HG03025 (cell line): ENCODE measurements around the gene LMNA.
"Not testable (repeated sequence)": the region's sequence is repeated elsewhere in the genome, so short reads cannot be mapped to it uniquely, and the experiment has no call there.

Experiments
- ATAC-seq: cut with Tn5 transposase; IDR thresholded peaks from one replicate; pipeline ENCODE4 v1.9.1; 2021; ENCODE audit warnings: mild to moderate bottlenecking, moderate library complexity; ENCODE audit not compliant: unreplicated experiment, low FRiP score

LMNA gene

DNA sequence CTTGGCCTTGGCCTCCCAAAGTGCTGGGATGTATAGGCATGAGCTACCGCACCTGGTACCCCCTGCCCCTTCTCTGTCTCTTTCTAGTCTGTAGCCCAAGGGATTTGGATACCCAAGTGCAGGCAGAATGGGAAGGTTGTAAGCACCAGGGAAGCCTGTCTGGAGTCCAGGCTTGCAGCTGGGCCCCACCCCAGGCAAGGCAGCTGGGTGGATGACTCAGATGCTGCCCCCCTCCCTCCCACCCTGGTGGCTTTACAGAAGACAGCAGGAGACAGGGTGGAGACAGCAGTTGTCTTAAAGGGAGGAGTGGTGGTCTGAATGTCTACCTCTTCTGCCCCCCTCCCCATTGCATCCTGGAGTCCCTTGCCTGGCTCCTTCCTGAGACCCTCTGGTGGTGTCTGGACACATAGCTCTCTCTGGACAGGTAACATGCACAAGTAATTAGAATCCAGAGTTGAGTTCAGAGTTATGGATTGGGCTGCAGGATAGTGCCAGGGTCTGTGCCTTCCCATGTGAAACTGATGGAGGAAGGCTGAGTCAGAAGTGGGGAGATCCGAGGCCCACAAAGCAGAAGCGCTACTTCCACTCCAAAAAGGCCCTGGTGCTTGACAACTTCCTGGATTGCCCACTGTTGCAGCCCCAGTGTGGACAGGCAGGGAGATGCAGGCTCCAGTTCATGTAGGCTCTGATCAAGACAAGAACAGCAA, 5.1 kb downstream of the LMNA start:
- ATAC-seq = no peak

DNA sequence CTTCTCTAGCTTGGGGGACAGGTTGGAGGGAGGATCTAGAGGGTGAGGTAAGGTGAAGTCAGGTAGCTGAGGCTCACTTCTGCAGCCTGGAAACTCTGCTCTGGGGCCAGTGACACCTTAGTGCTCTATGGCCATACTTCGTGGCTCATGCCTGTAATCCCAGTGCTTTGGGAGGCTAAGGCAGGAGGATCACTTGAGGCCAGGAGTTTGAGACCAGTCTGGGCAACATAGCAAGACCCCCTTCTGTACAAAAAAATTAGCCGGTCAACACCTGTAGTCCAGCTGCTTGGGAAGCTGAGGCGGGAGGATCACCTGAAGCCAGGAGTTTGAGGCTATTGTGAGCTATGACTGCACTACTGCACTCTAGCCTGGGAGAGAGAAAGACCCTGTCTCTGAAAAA, 5.8 kb downstream of the LMNA start:
- ATAC-seq = no peak

DNA sequence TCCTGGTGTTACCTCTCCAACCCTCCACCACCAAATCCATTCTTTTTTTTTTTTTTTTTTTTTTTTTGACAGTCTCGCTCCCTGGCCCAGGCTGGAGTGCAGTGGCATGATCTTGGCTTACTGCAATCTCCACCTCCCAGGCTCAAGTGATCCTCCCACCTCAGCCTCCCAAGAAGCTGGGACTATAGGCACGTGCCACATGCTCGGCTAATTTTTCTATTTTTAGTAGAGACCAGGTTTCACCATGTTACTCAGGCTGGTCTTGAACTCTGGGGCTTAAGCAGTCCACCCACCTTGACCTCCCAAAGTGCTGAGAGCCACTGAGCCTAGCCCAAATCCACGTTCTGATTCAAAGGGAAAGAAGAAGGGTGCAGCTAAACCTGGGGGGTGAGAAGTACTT, 6.5 kb downstream of the LMNA start:
- not testable (repeated sequence) for ATAC-seq

DNA sequence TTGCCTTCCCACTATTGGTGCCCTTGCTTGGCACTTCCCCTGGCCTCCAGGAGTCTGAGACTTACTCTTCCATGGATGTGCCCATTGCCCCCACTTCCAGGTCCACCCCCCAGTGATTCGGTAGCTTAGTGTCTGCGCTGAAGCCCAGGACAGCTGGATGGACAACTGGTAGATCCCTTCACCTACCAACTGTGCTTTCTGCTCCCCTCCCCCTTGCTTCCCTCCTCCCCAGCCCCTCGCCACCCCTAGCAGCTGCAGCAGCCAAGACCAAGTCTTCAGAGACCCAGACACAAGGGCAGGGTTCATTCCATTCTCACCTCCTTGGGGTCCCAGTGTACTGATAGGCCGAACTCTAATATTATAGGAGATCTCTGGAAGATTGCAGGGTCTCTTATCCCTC, 6.9 kb downstream of the LMNA start:
- no peak for ATAC-seq

GRCh38 chr1:156122086-156122485, 7.6 kb downstream of the LMNA start:
- ATAC-seq = no peak

DNA sequence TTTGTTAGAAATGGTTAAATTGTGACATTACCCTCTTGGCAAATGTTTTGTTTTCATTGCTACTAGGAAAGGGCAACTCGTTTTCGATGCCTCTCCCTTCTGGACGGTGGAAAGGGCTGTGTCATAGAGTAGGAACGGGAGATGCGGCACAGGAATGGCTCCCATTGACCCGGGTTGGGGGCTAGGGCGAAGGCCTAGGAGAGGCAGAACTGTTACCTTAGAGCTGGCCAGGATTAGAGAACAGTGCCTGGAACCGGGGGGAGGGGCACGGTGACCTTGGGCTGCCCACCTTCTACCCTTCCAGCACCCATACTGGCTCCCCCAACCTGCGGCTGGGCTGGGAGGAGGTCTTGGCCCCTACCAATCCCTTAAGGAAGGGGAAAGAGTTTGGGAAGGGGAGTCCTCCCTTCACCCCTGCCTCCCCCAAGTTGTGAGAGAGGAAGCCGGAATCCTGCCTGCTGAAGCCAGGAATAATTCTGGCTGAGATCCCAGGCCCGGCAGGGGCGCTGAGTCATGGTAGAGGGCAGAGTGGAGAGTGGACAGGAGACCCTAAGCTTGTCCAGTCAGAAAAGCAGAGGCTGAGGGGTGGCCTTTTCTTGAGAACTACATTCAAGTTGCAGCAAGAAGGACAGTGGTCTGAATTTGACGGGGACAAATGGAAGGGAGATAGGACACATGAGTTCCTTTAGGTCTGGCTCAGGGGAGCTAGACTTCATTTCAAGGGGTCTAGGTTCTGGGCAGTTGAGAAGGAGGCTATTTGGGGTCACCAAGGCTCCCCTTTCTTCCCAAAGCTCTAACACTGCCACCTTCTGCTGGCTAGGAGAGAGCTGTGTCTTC, 8.2 kb downstream of the LMNA start:
- ATAC-seq = no peak

- no peak for ATAC-seq
Measured at GRCh38 chr1:156123356-156124196, 9.1 kb downstream of the LMNA start.

- ATAC-seq = no peak
Measured at GRCh38 chr1:156124557-156125483, 10.3 kb downstream of the LMNA start.

- not testable (repeated sequence) for ATAC-seq
Measured at GRCh38 chr1:156125544-156125943, 11.0 kb downstream of the LMNA start.

DNA sequence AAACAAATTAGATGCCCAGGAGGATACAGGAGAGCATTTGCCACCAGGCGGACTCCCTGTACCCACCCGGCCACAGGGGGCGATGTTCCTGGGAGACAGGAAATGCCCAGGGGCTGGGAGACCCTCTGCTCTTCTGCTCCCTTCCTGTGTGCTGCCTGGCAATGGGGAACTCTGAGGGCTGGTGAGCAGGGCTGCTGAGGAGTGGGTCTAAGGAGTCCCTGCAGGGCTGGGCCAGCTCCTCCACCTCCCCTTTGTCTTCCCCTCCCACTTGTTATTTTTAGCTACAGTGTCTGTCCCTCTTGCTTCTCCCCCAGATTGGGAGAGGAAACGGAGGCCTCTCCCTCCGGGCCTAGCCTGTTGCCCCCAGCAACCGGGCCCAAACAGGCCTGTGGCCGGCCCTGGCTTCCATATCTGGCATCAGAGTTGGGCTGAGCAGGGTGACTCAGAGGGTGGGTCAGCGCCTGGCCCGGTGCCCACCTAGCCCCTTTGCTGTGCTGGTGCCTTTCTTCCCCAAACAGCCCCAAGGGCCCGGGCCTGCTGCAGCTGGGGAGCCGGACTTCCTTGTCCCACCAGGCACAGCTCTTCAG, 11.6 kb downstream of the LMNA start:
- ATAC-seq = no peak

GRCh38 chr1:156126630-156127534, 12.4 kb downstream of the LMNA start:
- ATAC-seq = no peak

DNA sequence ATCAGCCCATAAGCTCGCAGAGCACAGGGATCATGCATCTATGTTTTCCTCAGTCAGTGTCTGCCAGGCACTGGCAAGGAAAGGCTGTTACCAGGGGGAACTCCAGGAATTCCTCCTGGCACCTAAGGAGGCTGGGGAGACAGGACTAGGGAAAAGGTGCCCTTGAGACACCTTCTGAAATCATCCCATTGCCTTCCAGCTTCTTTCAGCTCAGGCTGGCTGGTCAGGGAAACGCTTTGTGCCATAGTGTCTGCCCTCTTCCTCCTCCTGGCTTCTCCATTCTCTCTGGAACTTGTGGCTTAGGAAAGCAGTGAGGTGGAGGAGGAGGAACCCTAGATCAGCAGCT, 13.8 kb downstream of the LMNA start:
- ATAC-seq = no peak

- no peak for ATAC-seq
Measured at GRCh38 chr1:156128654-156129597, 14.4 kb downstream of the LMNA start.

DNA sequence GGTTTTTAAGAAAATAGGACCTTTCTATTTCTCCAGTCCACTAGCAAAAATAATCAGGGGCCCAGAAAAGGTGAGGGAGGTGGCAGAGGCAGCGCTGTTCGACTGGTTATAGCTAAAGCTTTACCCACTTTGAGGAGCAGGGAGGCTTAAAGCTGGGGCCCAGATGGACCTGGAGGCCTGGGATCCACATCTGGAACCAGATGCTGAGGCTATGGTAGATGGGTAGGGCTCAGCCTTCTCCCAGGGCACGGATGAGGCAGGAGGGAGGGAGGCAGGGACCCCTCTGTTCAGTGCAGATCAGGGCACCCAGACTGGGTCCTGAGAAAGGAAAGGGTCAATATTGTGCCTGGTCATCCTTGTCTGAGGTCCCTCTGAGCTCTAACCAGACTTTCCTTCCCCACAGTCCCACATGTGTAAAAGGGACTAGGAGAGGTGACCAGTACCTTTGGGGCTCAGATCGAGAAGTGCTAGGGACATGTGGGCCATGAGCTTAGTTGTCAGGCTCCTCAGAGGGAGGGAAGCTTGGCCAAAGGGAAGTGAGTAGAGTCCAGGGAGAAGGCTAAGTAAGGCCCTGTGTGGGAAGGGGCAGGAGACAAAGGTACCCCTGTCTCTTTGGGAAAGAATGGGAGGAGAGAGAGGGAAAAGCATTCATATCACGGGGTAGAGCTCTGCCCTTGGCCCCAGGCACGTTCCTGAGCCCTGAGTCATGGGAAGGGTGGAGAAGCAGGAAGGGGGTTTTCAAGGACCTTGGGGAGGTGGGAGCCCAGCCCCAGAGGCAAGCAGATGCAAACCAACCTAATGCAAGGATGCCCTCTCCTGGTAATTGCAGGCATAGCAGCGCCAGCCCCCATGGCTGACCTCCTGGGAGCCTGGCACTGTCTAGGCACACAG, 15.4 kb downstream of the LMNA start:
- no peak for ATAC-seq

DNA sequence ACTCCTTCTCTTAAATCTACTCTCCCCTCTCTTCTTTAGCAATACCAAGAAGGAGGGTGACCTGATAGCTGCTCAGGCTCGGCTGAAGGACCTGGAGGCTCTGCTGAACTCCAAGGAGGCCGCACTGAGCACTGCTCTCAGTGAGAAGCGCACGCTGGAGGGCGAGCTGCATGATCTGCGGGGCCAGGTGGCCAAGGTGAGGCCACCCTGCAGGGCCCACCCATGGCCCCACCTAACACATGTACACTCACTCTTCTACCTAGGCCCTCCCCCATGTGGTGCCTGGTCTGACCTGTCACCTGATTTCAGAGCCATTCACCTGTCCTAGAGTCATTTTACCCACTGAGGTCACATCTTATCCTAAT, 16.0 kb downstream of the LMNA start:
- ATAC-seq = no peak

DNA sequence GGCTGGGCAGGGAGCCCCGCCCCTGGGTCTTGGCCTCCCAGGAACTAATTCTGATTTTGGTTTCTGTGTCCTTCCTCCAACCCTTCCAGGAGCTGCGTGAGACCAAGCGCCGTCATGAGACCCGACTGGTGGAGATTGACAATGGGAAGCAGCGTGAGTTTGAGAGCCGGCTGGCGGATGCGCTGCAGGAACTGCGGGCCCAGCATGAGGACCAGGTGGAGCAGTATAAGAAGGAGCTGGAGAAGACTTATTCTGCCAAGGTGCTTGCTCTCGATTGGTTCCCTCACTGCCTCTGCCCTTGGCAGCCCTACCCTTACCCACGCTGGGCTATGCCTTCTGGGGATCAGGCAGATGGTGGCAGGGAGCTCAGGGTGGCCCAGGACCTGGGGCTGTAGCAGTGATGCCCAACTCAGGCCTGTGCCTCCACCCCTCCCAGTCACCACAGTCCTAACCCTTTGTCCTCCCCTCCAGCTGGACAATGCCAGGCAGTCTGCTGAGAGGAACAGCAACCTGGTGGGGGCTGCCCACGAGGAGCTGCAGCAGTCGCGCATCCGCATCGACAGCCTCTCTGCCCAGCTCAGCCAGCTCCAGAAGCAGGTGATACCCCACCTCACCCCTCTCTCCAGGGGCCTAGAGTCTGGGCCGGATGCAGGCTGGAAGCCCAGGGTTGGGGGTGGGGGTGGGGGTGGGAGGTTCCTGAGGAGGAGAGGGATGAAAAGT, 20.4 kb downstream of the LMNA start:
- ATAC-seq = no peak
